CD8-positive, alpha-beta memory T cell (primary cell): ENCODE data around the gene UNK. TPM values are rescaled to one million over a fixed set of nuclear protein-coding genes. Genes with fewer than 3 reads are reported as not detected.

Experiments used
- CTCF ChIA-PET: fragments of 350-600 bp; sonication (Branson Sonifier 250); formaldehyde crosslinking; loops from one replicate; lab custom pipeline; 2021; ENCODE audit warnings: antibody characterized with exemption; lab: Charles Lee
- POLR2A ChIA-PET: fragments of 350-600 bp; sonication (Branson Sonifier 250); formaldehyde crosslinking; loops from one replicate; lab custom pipeline; 2021; ENCODE audit warnings: antibody characterized with exemption; lab: Charles Lee
- DNase-seq, 5 donors: peaks; one replicate each; pipeline versions ENCODE4 v3.0.0 to v3.0.0-alpha.2; 2020 to 2022; ENCODE audit warnings: mixed read lengths in 1 of 5
- H3K27ac ChIP-seq: one replicate; pipeline ENCODE4 v1.7.0; 2013; ENCODE audit warnings: low read depth, mild to moderate bottlenecking, low read length, moderate library complexity
- H3K27me3 ChIP-seq: 2 replicates; pipeline ENCODE4 v1.7.0; 2013; ENCODE audit warnings: low read length, mild to moderate bottlenecking; ENCODE audit not compliant: insufficient read depth, poor library complexity, severe bottlenecking
- H3K36me3 ChIP-seq: 2 replicates; pipeline ENCODE4 v1.7.0; 2013; ENCODE audit warnings: mild to moderate bottlenecking, low read length, moderate library complexity; ENCODE audit not compliant: insufficient read depth
- H3K4me1 ChIP-seq: 2 replicates; pipeline ENCODE4 v1.7.0; 2013; ENCODE audit warnings: mild to moderate bottlenecking, low read length, moderate library complexity; ENCODE audit not compliant: insufficient read depth
- H3K4me3 ChIP-seq: 2 replicates; pipeline ENCODE4 v1.7.0; 2013; ENCODE audit warnings: mild to moderate bottlenecking, low read length
- H3K9me3 ChIP-seq: 2 replicates; pipeline ENCODE4 v1.7.0; 2013; ENCODE audit warnings: mild to moderate bottlenecking, low read length
- H3K27ac Mint-ChIP-seq, 8 donors: one replicate each; pipeline ENCODE4 v1.8.0; 2020 to 2021; ENCODE audit warnings: mixed read lengths in 8 of 8, mild to moderate bottlenecking in 6 of 8, inconsistent platforms in 3 of 8, moderate library complexity in 3 of 8
- H3K27me3 Mint-ChIP-seq, 2 donors: one replicate each; pipeline ENCODE4 v1.8.0; 2020 to 2021; ENCODE audit warnings: mixed read lengths in 2 of 2, mild to moderate bottlenecking in 1 of 2, moderate library complexity in 1 of 2
- H3K36me3 Mint-ChIP-seq, 3 donors: one replicate each; pipeline ENCODE4 v1.8.0; 2020 to 2021; ENCODE audit warnings: mixed read lengths in 3 of 3, inconsistent platforms in 1 of 3, mild to moderate bottlenecking in 1 of 3
- H3K4me1 Mint-ChIP-seq, 3 donors: one replicate each; pipeline ENCODE4 v1.8.0; 2020 to 2021; ENCODE audit warnings: mixed read lengths in 3 of 3, inconsistent platforms in 1 of 3, mild to moderate bottlenecking in 1 of 3
- H3K4me3 Mint-ChIP-seq, 7 donors: one replicate each; pipeline ENCODE4 v1.8.0; 2020 to 2021; ENCODE audit warnings: mixed read lengths in 7 of 7, mild to moderate bottlenecking in 6 of 7, moderate library complexity in 4 of 7, inconsistent platforms in 2 of 7
- H3K9me3 Mint-ChIP-seq, 5 donors: one replicate each; pipeline ENCODE4 v1.8.0; 2020 to 2022; ENCODE audit warnings: mixed read lengths in 5 of 5, mild to moderate bottlenecking in 3 of 5, moderate library complexity in 2 of 5, inconsistent platforms in 1 of 5
- polyA plus RNA-seq: library from polyadenylated mRNA; unstranded; fragments of 300-500 nt; fragmentation: Illumina TruSeq; gene quantifications from one replicate; pipeline ENCODE4 v1.2.3, GENCODE V29; 2021
- total RNA-seq, 2 experiments: library from RNA; stranded (reverse); gene quantifications; one replicate each; pipeline ENCODE4 v1.2.3, GENCODE V29; 2021

The UNK gene
- total and polyA plus RNA-seq, 3 experiments from 2014 or later: 24.4 to 32.8 (median 29.3) TPM

- H3K9me3 Mint-ChIP-seq: no peaks in the 10 kb centered on the region
- H3K4me3 ChIP-seq: no peak overlapping the region
- no peaks in the 10 kb centered on the region for H3K27me3 Mint-ChIP-seq
- H3K36me3 ChIP-seq: peaks cover 31% of the 10 kb centered on the region
- H3K36me3 Mint-ChIP-seq: peaks cover 0 to 63% (median 0%) of the 10 kb centered on the region in 3 donors
- H3K4me1 Mint-ChIP-seq: peaks cover 5 to 36% (median 9%) of the 10 kb centered on the region in 3 donors
- H3K4me3 Mint-ChIP-seq: peak overlapping the region in 3 of 7 donors; percentile 43 to 63 (median 56)
- H3K4me1 ChIP-seq: peaks cover 27% of the 10 kb centered on the region
- peak overlapping the region in 2 of 8 donors; percentile 33 to 75 for H3K27ac Mint-ChIP-seq
- DNase-seq: no peak
- CTCF ChIA-PET: interaction anchor here (1.3 to 1.5 kb wide), 2 partner anchors 26 to 58 kb away, joined by 3 to 4 read pairs; no protein-coding TSS in a partner anchor
- no peaks in the 10 kb centered on the region for H3K9me3 ChIP-seq
- no peak overlapping the region for H3K27ac ChIP-seq
- POLR2A ChIA-PET: interaction anchor here (0.7 to 0.8 kb wide), 2 partner anchors 12 to 64 kb away, joined by 3 to 6 read pairs; no protein-coding TSS in a partner anchor
- no peaks in the 10 kb centered on the region for H3K27me3 ChIP-seq
Measured at GRCh38 chr17:75840799-75841164, 56.2 kb downstream of the UNK start.

GRCh38 chr17:75842411-75842810 is 57.8 kb downstream of the UNK start:
- H3K4me3 Mint-ChIP-seq: peak overlapping the region in 6 of 7 donors; percentile 92 to 98 (median 94)
- peaks cover 28% of the 10 kb centered on the region for H3K4me1 ChIP-seq
- POLR2A ChIA-PET: interaction anchor here (1.0 to 4.9 kb wide), 4 partner anchors 9 to 15 kb away, joined by 3 to 61 read pairs (median 12); partner anchors contain the start of gene WBP2
- peaks cover 5 to 36% (median 11%) of the 10 kb centered on the region in 3 donors for H3K4me1 Mint-ChIP-seq
- H3K9me3 Mint-ChIP-seq: no peaks in the 10 kb centered on the region
- no peak for DNase-seq
- peak overlapping the region in 7 of 8 donors; percentile 53 to 92 (median 70) for H3K27ac Mint-ChIP-seq
- no peaks in the 10 kb centered on the region for H3K27me3 ChIP-seq
- H3K4me3 ChIP-seq: peak overlapping the region; percentile 91
- CTCF ChIA-PET: interaction anchor here (0.8 to 5.6 kb wide), 2 partner anchors 12 to 95 kb away, joined by 3 to 38 read pairs; partner anchors contain the start of gene WBP2
- no peaks in the 10 kb centered on the region for H3K27me3 Mint-ChIP-seq
- peaks cover 0 to 69% (median 0%) of the 10 kb centered on the region in 3 donors for H3K36me3 Mint-ChIP-seq
- no peaks in the 10 kb centered on the region for H3K9me3 ChIP-seq
- H3K27ac ChIP-seq: peak overlapping the region; percentile 89
- peaks cover 19% of the 10 kb centered on the region for H3K36me3 ChIP-seq

- Mint-ChIP-seq H3K27ac (peak overlapping the region; percentile 88 to 97 (median 95)), H3K4me3 (peak overlapping the region; percentile 91 to 98 (median 93)), H3K27me3 (no peaks in the 10 kb centered on the region), H3K36me3 (peaks cover 0 to 69% (median 0%) of the 10 kb centered on the region in 3 donors), H3K4me1 (peaks cover 8 to 32% (median 11%) of the 10 kb centered on the region in 3 donors), H3K9me3 (no peaks in the 10 kb centered on the region)
- peaks cover 25% of the 10 kb centered on the region for H3K36me3 ChIP-seq
- ChIA-PET CTCF (interaction anchor here (0.8 to 5.6 kb wide), 13 partner anchors 10 to 95 kb away, joined by 3 to 38 read pairs (median 5); partner anchors contain the start of genes GALK1, TRIM65, UNK and WBP2), POLR2A (interaction anchor here (1.0 to 4.9 kb wide), 13 partner anchors 9 to 90 kb away, joined by 3 to 61 read pairs (median 7); partner anchors contain the start of genes TRIM65, UNK and WBP2)
- peak in 1 of 5 donors; percentile 28 for DNase-seq
- H3K27me3 ChIP-seq: no peaks in the 10 kb centered on the region
- H3K4me1 ChIP-seq: peaks cover 28% of the 10 kb centered on the region
- no peaks in the 10 kb centered on the region for H3K9me3 ChIP-seq
- peak overlapping the region; percentile 91 for H3K4me3 ChIP-seq
- peak overlapping the region; percentile 89 for H3K27ac ChIP-seq
Measured at GRCh38 chr17:75842963-75843576, 58.5 kb downstream of the UNK start.

GRCh38 chr17:75843577-75844529 is 59.2 kb downstream of the UNK start, which contains the start of gene UNC13D:
TSS of gene UNC13D (minus strand) at chr17:75844404. CDS start at chr17:75844337, 67 bp downstream.
- peak within 1 kb of the TSS; percentile 91 for H3K4me3 ChIP-seq
- CTCF ChIA-PET: interaction anchor here (0.6 to 5.6 kb wide), 14 partner anchors 10 to 96 kb away, joined by 3 to 38 read pairs (median 5); partner anchors contain the start of genes GALK1, TRIM65, UNK and WBP2
- H3K27ac ChIP-seq: peak within 1 kb of the TSS; percentile 89

GRCh38 chr17:75844530-75845057 is 60.0 kb downstream of the UNK start:
- ChIA-PET CTCF (interaction anchor here (0.7 to 5.6 kb wide), 14 partner anchors 10 to 397 kb away, joined by 3 to 38 read pairs (median 5); partner anchors contain the start of genes GALK1, UNK and WBP2), POLR2A (interaction anchor here (0.5 to 4.9 kb wide), 10 partner anchors 10 to 91 kb away, joined by 3 to 61 read pairs (median 8); partner anchors contain the start of genes TRIM65, UNK and WBP2)

More at GRCh38 chr17:75843577-75844529, 59.2 kb downstream of the UNK start, which contains the start of gene UNC13D:
- peak within 1 kb of the TSS; percentile 94 to 97 (median 96) for H3K27ac Mint-ChIP-seq
- no peaks in the 10 kb centered on the region for H3K9me3 Mint-ChIP-seq
- H3K36me3 Mint-ChIP-seq: peaks cover 3 to 70% (median 6%) of the 10 kb centered on the region in 3 donors
- Histone ChIP-seq H3K9me3 (no peaks in the 10 kb centered on the region), H3K27me3 (no peaks in the 10 kb centered on the region), H3K36me3 (peaks cover 31% of the 10 kb centered on the region), H3K4me1 (peaks cover 35% of the 10 kb centered on the region)
- POLR2A ChIA-PET: interaction anchor here (0.7 to 4.9 kb wide), 16 partner anchors 10 to 91 kb away, joined by 3 to 61 read pairs (median 6); partner anchors contain the start of genes TRIM65, UNK and WBP2
- H3K4me1 Mint-ChIP-seq: peaks cover 16 to 39% (median 16%) of the 10 kb centered on the region in 3 donors
- H3K27me3 Mint-ChIP-seq: no peaks in the 10 kb centered on the region
- peak within 1 kb of the TSS; percentile 91 to 98 (median 93) for H3K4me3 Mint-ChIP-seq
- peak; percentile 55 to 84 (median 69) for DNase-seq

GRCh38 chr17:75845058-75845711 is 60.6 kb downstream of the UNK start:
- Histone ChIP-seq H3K9me3 (no peaks in the 10 kb centered on the region), H3K27me3 (no peaks in the 10 kb centered on the region), H3K27ac (peak overlapping the region; percentile 89), H3K36me3 (peaks cover 37% of the 10 kb centered on the region), H3K4me1 (peaks cover 36% of the 10 kb centered on the region), H3K4me3 (no peak overlapping the region)
- Mint-ChIP-seq H3K27me3 (no peaks in the 10 kb centered on the region), H3K4me3 (peak overlapping the region; percentile 16 to 69 (median 46)), H3K4me1 (peaks cover 16 to 36% (median 17%) of the 10 kb centered on the region in 3 donors), H3K9me3 (no peaks in the 10 kb centered on the region), H3K36me3 (peaks cover 3 to 69% (median 6%) of the 10 kb centered on the region in 3 donors), H3K27ac (peak overlapping the region; percentile 30 to 89 (median 66))
- CTCF ChIA-PET: interaction anchor here (0.7 to 5.6 kb wide), 15 partner anchors 9 to 398 kb away, joined by 3 to 38 read pairs (median 5); partner anchors contain the start of genes TRIM65, UNK and WBP2
- POLR2A ChIA-PET: interaction anchor here (0.5 to 4.9 kb wide), 7 partner anchors 10 to 92 kb away, joined by 3 to 61 read pairs (median 9); partner anchors contain the start of genes TRIM65, UNK and WBP2
- DNase-seq: peak in 4 of 5 donors; percentile 37 to 70 (median 42)

More at GRCh38 chr17:75844530-75845057, 60.0 kb downstream of the UNK start:
- peak in 2 of 5 donors; percentile 30 to 62 for DNase-seq
- peak overlapping the region; percentile 94 to 97 (median 96) for H3K27ac Mint-ChIP-seq
- H3K4me3 ChIP-seq: peak overlapping the region; percentile 91
- no peaks in the 10 kb centered on the region for H3K9me3 Mint-ChIP-seq
- H3K27ac ChIP-seq: peak overlapping the region; percentile 89
- H3K36me3 ChIP-seq: peaks cover 38% of the 10 kb centered on the region
- H3K27me3 Mint-ChIP-seq: no peaks in the 10 kb centered on the region
- H3K36me3 Mint-ChIP-seq: peaks cover 3 to 70% (median 6%) of the 10 kb centered on the region in 3 donors
- H3K4me1 Mint-ChIP-seq: peaks cover 16 to 37% (median 17%) of the 10 kb centered on the region in 3 donors
- no peaks in the 10 kb centered on the region for H3K27me3 ChIP-seq
- H3K4me1 ChIP-seq: peaks cover 36% of the 10 kb centered on the region
- H3K9me3 ChIP-seq: no peaks in the 10 kb centered on the region
- H3K4me3 Mint-ChIP-seq: peak overlapping the region; percentile 91 to 98 (median 93)
